EH (cell line): ENCODE measurements around the gene HDAC9.
A peak's percentile ranks its signal among the peaks of the same experiment; 100 is the strongest.

Experiments used
- DNase-seq: peaks from one replicate; pipeline ENCODE4 v3.0.0-alpha.2; 2015; ENCODE audit warnings: low read depth

The HDAC9 gene

GRCh38 chr7:18788026-18788425 is 292.5 kb downstream of the HDAC9 start:
- DNase-seq = no peak

- DNase-seq = peak; percentile 60
Measured at GRCh38 chr7:18792871-18793595, 297.5 kb downstream of the HDAC9 start.

GRCh38 chr7:18796216-18796615 is 300.7 kb downstream of the HDAC9 start:
- DNase-seq = no peak

- DNase-seq = peak; percentile 61
Measured at GRCh38 chr7:18798088-18798906, 302.7 kb downstream of the HDAC9 start.

- no peak for DNase-seq
Measured at GRCh38 chr7:18799899-18800298, 304.4 kb downstream of the HDAC9 start.

- no peak for DNase-seq
Measured at GRCh38 chr7:18803923-18804322, 308.4 kb downstream of the HDAC9 start.

- DNase-seq = no peak
Measured at GRCh38 chr7:18806177-18806576, 310.6 kb downstream of the HDAC9 start.

GRCh38 chr7:18808026-18808425 is 312.5 kb downstream of the HDAC9 start:
- DNase-seq = no peak

- no peak for DNase-seq
Measured at GRCh38 chr7:18815261-18815960, 319.9 kb downstream of the HDAC9 start.

- DNase-seq = no peak
Measured at GRCh38 chr7:18820981-18821380, 325.4 kb downstream of the HDAC9 start.

- no peak for DNase-seq
Measured at GRCh38 chr7:18821554-18821953, 326.0 kb downstream of the HDAC9 start.

- DNase-seq = no peak
Measured at GRCh38 chr7:18824157-18824556, 328.6 kb downstream of the HDAC9 start.

GRCh38 chr7:18828260-18828993 is 332.9 kb downstream of the HDAC9 start:
- DNase-seq = peak; percentile 19

- DNase-seq = no peak
Measured at GRCh38 chr7:18828994-18829857, 333.7 kb downstream of the HDAC9 start.

GRCh38 chr7:18829858-18830285 is 334.3 kb downstream of the HDAC9 start:
- DNase-seq = peak; percentile 75

GRCh38 chr7:18831419-18831818 is 335.9 kb downstream of the HDAC9 start:
- no peak for DNase-seq

- DNase-seq = no peak
Measured at GRCh38 chr7:18831943-18832342, 336.4 kb downstream of the HDAC9 start.

GRCh38 chr7:18834577-18834976 is 339.0 kb downstream of the HDAC9 start:
- DNase-seq = no peak

- DNase-seq = peak; percentile 37
Measured at GRCh38 chr7:18835001-18835690, 339.6 kb downstream of the HDAC9 start.

GRCh38 chr7:18843979-18844378 is 348.4 kb downstream of the HDAC9 start:
- DNase-seq = no peak
